CD1c-positive myeloid dendritic cell (primary cell): ENCODE data around the gene HIP1.
A peak's percentile ranks its signal among the peaks of the same experiment; 100 is the strongest.
"Not testable (repeated sequence)": the region's sequence is repeated elsewhere in the genome, so short reads cannot be mapped to it uniquely, and the experiment has no call there.

Source experiments
- DNase-seq: peaks from one replicate; pipeline ENCODE4 v3.0.0-alpha.2; 2016; ENCODE audit errors: extremely low spot score

HIP1 gene

GRCh38 chr7:75739796-75740672 is 1.3 kb upstream of the HIP1 start:
- DNase-seq: no peak

DNA sequence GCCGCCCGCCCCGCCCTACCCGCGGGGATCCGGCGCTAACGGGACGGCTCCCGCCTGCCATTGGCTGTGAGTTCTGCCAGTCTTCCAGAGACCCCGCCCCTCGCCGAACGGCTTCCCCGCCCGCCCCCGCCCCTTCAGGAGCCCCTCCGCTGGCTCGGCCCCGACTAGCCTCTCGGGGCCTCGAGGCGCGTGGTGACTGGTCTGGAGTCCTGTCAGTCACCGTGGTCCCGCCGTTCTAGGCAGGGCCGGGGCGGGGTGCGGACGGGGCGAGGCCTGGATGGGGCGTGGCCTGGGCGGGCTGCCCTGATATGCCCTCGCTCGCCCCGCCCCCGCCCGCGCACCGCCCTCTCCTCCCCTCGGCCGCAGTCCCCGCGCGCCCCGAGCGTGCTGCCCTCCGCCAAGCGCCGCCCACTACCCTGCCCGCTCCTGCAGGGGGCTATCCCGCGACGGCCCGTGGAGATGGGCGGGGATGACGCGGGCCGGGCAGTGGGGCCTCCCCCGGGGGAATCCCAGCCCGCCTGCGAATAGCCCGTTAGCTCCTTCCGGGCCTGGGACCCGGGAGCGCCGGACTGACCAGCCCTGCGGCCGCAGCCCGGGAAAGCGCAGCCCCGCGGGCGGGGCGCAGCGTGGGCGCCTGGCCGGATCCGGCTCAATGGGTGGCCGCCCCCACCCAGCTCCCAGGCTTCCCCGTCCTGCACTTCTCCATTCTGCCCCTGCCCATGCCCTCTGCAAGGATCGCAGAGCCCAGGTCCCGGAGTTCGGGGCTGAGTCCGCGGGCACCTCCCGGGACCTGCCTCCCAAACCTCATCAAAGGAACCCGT is 444 bp upstream of the HIP1 start:
- DNase-seq: peak; percentile 100

DNA sequence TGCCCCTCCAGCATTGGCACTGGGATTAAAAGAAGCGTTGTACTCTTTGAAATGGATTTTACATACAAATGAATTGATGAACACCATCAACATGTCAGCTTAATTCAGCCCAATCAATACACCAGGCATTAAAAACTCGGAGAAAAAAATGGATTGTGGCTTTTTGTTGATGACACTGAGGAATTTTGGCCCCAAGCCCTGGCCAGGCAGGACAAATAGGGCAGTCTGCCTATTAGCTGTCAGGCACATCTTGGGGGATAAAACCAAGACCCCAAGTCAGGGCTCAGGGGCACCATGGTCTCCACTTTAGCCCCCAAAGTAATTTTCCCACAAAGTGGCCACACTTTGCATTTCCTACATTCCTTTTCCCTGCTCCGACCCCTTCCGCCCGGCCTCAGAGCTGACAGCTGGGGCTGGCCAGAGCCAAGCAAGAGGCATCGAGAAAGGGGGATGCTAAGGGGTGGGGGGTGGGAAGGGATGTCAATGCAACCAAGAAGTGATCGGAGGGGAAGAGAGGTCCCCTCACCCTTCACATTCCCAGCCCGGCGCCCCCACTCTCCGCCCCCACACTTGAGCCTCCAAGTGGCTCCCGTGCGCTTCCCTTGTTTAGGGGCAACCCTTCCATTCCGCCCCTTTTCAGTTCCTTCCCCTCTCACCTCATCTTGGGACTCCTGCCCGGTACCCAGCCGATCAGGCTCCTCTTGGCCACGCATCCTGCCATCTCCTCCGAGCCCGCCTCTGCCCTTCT is 711 bp downstream of the HIP1 start:
- DNase-seq: peak; percentile 38

- DNase-seq: no peak
Measured at GRCh38 chr7:75735581-75736350, 3.0 kb downstream of the HIP1 start.

DNA sequence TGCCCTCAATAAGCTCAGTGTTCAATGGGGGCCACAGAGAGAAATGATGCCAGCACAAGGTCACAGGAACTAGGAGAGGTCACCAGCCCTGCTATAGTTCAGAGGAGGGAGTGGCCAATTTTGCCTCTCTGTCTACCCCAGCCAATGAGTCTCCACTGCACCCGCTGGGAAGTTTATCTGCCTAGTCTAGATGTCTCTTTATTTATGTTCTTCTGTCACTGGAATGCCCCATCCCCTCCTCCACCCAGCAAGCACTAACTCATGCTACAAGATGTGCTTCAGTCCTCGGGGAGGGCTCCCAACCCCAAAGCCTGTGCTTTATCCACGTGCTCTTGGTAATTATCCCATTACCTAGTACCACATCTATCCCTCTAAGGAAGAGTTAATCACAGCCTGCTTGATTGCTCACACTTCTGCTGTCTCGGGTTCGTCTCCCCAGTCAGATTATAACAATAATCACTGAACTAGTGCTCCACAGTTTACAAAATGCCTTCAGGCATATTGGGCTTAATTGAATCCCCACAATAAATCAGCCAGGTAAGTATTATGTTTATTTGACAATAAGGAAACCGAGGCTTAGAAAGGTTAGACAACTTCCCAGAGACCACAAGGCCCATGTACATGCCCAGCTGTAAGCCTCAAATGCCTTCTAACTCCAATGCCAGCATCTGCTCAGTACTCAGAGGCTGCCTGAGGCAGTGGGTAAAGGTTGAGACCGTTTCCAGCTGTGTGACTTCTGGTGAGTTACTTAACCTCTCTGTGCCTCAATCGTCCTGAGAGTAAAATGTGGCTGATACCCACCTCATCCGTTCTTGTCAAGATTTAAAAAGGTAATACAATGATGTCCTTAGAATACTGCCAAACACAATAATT is 3.9 kb downstream of the HIP1 start:
- DNase-seq: no peak

DNA sequence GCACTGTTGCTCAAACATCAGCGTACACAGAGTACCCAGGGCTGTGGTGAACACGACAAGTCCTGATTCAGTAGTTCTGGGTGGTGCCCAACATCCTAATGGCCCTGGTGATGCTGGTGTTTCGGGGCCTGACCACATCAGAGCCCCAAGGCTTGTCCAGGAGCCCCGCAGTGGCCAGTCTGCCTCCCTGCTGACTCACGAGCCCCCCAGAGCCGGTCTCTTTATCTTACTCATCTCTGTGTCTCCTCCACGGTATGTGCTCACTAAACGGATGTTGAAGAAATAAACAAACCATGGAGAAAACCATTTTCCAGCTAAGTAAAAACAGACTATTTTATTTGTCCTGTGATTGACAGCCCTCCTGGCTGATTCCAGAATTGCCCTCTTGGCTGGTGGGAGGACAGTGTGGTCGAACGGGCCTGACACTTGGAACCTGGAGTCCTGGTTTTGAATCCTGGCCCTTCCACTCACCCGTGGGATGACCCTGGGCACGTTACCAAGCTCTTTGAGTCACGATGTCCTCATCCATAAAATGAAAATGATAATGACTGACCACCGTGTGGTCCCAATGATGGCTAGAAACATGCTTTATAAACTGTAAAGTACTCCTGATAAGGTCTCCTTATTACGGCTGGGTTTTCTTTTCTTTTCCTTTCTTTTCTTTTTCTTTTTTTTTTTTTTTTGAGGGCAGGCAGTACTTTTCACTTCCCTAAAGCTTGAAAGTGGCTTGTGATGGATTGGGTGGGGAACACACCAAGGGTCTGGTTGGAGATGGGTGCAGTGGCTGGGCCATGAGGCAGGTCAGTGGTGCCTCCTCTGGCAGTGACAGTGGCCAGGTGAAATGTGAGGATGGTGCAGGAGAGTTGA is 5.7 kb downstream of the HIP1 start:
- no peak for DNase-seq

GRCh38 chr7:75732016-75732521 is 6.7 kb downstream of the HIP1 start:
- DNase-seq: no peak

- DNase-seq: peak; percentile 56
Measured at GRCh38 chr7:75729851-75730274, 8.9 kb downstream of the HIP1 start.

GRCh38 chr7:75727881-75728593 is 10.7 kb downstream of the HIP1 start:
- DNase-seq: peak; percentile 33

- DNase-seq: not testable (repeated sequence)
Measured at GRCh38 chr7:75727351-75727750, 11.4 kb downstream of the HIP1 start.

DNA sequence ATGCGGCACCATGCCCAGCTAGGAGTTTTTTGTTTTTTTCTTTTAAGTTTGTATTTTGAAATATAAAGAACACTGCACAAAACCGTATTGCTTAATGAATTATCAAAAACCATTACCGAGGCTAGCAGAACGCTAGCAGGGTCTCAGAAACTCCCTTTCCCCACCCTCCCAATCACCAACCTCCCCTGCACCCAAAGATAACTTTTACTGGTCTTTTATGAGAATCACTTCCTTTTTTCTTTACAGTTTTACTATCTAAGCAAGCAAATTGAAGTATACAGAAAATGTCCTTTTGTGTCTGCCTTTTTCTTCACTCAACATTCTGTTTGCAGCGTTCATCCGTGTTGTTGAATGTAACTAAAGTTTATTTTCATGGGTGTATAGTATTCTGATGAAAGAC is 13.4 kb downstream of the HIP1 start:
- DNase-seq: peak; percentile 29

GRCh38 chr7:75723444-75723843 is 15.3 kb downstream of the HIP1 start:
- no peak for DNase-seq

DNA sequence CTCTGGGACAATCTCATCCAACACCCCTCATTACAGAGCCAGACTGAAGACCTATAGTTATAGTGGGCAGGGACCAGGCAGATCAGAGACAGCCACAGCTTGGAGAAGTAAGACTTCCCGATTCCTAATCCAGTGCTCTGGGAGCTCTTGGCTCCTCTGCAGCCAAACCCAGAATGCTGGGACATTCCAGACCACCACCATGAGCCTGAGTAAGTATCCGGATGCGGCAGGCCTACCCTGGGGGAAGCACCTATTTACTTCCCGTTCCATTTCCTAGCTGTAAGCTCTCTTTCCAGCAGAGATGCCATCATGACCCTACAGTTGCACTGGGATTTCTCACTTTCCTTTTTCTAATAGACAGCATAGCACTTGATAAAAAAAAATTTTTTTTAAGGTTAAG is 16.4 kb downstream of the HIP1 start:
- no peak for DNase-seq

DNA sequence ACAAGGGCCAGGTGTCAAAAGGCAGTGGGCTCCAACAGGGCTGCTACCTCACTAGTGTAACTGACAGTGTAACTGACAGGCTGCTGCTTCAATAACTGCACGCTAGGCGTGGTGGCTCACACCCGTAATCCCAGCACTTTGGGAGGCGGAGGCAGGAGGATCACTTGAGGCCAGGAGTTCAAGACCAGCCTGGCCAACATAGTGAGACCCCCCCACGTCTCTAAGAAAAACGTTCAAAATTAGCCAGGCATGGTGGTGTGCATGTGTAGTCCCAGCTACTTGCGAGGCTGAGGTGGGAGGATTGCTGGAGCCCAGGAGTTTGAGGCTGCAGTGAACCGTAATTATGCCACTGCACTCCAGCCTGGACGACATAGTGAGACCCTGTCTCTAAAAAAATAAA is 16.8 kb downstream of the HIP1 start:
- DNase-seq: not testable (repeated sequence)

GRCh38 chr7:75721426-75721825 is 17.3 kb downstream of the HIP1 start:
- DNase-seq: no peak

DNA sequence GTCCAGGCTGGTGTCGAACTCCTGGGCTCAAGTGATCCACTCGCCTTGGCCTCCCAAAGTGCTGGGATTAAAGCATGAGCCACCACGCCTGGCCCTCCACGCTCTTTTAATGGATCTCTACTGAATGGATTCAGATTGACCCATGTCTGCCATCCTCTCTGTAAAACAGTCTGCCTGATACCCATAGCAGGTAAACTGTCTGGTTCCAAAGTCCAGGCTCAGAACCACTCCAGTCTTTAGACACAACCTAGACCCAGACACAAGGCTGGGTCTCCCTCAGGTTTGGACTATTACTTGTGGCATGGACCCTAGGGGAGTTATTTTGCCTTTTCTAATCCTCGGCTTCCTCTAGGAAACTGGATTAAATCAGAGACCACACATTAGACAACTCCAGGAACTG is 19.1 kb downstream of the HIP1 start:
- no peak for DNase-seq

GRCh38 chr7:75718390-75719031 is 20.2 kb downstream of the HIP1 start:
- no peak for DNase-seq

DNA sequence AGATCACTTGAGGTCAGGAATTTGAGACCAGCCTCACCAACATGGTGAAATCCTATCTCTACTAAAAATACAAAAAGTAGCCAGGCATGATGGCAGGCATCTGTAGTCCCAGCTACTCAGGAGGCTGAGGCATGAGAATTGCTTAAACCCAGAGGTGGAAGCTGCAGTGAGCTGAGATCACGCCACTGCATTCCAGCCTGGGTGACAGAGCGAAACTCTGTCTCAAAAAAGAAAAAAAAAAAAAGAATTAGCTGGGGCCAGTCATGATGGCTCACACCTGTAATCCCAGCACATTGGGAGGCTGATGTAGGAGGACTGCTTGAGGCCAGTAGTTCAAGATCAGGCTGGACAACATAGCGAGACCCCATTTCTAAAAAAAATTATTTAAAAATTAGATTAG is 21.0 kb downstream of the HIP1 start:
- not testable (repeated sequence) for DNase-seq
